Osteoblast (primary cell): ENCODE measurements around the gene KLHL21. TPM values are rescaled to one million over a fixed set of nuclear protein-coding genes. Genes with fewer than 3 reads are reported as not detected.

ENCODE experiments used
- DNase-seq: peaks from one replicate; pipeline ENCODE4 v3.0.0; 2011; ENCODE audit warnings: low spot score, mixed read lengths; ENCODE audit not compliant: insufficient read length; ENCODE audit errors: missing footprints
- H2AFZ ChIP-seq: 2 replicates; pipeline ENCODE4 v1.6.0; 2011; ENCODE audit warnings: mild to moderate bottlenecking, low read length
- H3K27ac ChIP-seq: 2 replicates; pipeline ENCODE4 v1.5.1; 2011; ENCODE audit warnings: mild to moderate bottlenecking, low read depth, low read length, moderate library complexity
- H3K27me3 ChIP-seq: 2 replicates; pipeline ENCODE4 v1.6.0; 2012; ENCODE audit warnings: mild to moderate bottlenecking, control low read depth, inconsistent platforms, low read length, moderate library complexity; ENCODE audit not compliant: insufficient read depth
- H3K36me3 ChIP-seq: 2 replicates; pipeline ENCODE4 v1.5.1; 2011; ENCODE audit warnings: mild to moderate bottlenecking, low read length, control low read depth, moderate library complexity; ENCODE audit not compliant: insufficient read depth
- H3K4me1 ChIP-seq: 2 replicates; pipeline ENCODE4 v1.5.1; 2011; ENCODE audit warnings: mild to moderate bottlenecking, low read length, control low read depth, moderate library complexity; ENCODE audit not compliant: insufficient read depth
- H3K4me2 ChIP-seq: 2 replicates; pipeline ENCODE4 v1.6.0; 2011; ENCODE audit warnings: mild to moderate bottlenecking, low read length; ENCODE audit not compliant: insufficient read depth
- H3K4me3 ChIP-seq: fragments of 200-600 bp; sonication (generic); 3 replicates; pipeline ENCODE4 v1.5.1; 2012; ENCODE audit warnings: mild to moderate bottlenecking, low read length, inconsistent platforms; ENCODE audit not compliant: insufficient read depth
- H3K79me2 ChIP-seq: 2 replicates; pipeline ENCODE4 v1.6.0; 2012; ENCODE audit warnings: mild to moderate bottlenecking, low read length, control low read depth, inconsistent platforms; ENCODE audit not compliant: insufficient read depth
- H3K9me3 ChIP-seq: 2 replicates; pipeline ENCODE4 v1.5.1; 2011; ENCODE audit warnings: low read depth, low read length, control low read depth
- H4K20me1 ChIP-seq: 2 replicates; pipeline ENCODE4 v1.6.0; 2012; ENCODE audit warnings: mild to moderate bottlenecking, low read length, control low read depth; ENCODE audit not compliant: insufficient read depth
- total RNA-seq: library from RNA; depleted of rRNA; stranded (reverse); fragments of >200 nt; gene quantifications from 2 replicates; pipeline ENCODE4 v1.2.3, GENCODE V29; 2012
- TF ChIP-seq, protein P1 (sequence below): IDR thresholded peaks from 2 replicates; pipeline ENCODE4 v1.5.1; 2011; ENCODE audit warnings: mild to moderate bottlenecking, low read depth, low read length, moderate library complexity; ENCODE audit errors: extremely low read depth

Gene KLHL21
- total RNA-seq, 1 donor, result 86.1 TPM

DNA sequence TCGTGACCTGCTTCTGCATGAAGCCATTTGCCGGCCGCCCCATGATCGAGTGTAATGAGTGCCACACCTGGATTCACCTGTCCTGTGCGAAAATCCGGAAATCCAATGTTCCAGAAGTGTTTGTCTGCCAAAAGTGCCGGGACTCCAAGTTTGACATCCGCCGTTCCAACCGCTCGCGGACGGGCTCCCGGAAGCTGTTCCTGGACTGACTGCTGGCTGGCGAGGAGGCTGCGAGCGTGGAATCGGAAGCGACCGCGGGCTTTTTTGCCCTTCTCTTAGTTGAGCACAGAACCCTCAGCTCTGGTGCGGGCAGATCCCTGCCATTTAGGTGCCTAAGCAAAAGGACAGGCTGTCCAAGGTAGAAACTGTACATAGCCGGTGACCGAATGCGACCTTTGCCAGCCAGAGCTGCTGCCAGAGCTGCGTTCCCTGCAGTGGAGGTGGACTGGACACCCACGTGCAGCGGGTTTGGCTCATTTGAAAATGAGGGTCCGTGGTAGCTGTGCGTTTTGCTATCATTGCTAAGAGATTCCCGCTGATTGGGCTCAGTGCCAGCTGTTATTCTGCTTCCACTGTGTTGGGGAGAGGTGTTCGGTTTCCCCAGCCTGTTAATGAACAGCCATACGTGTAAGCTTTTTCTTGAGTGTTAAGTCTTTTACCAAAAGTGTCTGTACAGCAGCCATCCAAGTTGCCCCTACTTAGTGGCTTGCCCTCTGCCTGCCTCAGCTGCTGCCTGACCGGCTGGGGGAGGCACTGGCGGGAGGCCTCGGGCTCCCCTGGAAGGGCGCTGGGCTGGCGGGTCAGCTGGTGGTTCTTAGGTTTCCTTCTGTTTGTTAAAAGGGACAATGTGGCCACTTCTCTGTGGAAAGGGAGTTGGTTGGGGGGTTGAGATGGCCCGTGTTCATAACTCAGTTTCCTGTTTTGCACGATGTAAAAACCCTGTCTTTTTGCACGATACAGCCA is 19.0 kb upstream of the KLHL21 start:
- peak; percentile 87 for DNase-seq
- TF ChIP-seq, protein P1, sequence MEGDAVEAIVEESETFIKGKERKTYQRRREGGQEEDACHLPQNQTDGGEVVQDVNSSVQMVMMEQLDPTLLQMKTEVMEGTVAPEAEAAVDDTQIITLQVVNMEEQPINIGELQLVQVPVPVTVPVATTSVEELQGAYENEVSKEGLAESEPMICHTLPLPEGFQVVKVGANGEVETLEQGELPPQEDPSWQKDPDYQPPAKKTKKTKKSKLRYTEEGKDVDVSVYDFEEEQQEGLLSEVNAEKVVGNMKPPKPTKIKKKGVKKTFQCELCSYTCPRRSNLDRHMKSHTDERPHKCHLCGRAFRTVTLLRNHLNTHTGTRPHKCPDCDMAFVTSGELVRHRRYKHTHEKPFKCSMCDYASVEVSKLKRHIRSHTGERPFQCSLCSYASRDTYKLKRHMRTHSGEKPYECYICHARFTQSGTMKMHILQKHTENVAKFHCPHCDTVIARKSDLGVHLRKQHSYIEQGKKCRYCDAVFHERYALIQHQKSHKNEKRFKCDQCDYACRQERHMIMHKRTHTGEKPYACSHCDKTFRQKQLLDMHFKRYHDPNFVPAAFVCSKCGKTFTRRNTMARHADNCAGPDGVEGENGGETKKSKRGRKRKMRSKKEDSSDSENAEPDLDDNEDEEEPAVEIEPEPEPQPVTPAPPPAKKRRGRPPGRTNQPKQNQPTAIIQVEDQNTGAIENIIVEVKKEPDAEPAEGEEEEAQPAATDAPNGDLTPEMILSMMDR, result no peak
- Histone ChIP-seq H3K9me3 (no peaks in the 10 kb centered on the region), H3K36me3 (peaks cover 59% of the 10 kb centered on the region), H3K4me3 (no peak overlapping the region), H3K4me1 (peaks cover 9% of the 10 kb centered on the region), H3K27ac (no peak overlapping the region), H3K79me2 (peaks cover 84% of the 10 kb centered on the region), H3K4me2 (no peak overlapping the region), H3K27me3 (no peaks in the 10 kb centered on the region), H4K20me1 (peaks cover 60% of the 10 kb centered on the region), H2AFZ (no peak overlapping the region)

- Histone ChIP-seq H3K4me3 (no peak overlapping the region), H3K79me2 (peaks cover 91% of the 10 kb centered on the region)
These were observed 16.4 kb upstream of the KLHL21 start for GRCh38 chr1:6619045-6619444.

DNA sequence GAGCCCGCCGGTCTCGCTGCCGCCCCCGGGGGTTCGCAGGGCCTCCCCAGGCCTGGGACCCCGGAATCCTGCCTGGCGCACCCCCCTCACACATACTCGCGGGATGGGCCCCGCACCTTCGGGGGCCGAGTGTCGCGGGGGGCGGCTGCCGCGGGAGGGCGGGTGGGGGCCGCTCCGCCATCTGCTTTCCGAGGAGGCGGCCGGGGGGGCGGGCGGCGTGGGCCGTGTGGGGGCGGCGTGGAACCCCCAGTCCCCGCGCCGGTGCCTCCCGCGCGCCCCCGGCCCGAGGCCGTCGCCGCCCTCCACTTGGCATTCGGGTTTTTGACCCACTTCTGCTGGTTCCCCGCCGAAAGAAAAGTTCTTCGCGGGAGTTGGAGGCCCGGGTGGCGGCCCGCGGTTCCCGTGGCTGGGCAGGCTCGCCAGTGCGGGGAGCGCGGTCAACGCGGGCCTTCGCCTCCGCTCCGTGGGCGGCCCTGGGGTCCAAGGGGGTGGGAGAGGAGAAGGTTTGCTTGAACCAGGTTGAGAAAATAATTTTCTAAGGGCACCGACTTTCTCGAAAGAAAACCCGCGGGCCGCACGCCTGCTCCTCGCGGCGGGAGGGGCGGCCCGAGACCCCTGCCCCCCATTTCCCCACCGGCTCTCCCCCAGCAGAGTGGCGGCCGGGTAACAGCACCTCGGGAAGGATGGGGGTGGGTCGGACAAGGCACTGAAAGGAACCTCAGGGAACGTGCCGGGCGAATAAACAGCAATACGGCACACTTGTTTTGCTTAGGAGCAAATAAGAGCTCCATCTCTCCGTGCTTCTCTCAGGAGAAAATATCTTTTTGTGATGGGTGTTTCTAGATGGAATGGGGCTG is 12.5 kb upstream of the KLHL21 start:
- H3K27ac ChIP-seq, result no peak overlapping the region
- H3K79me2 ChIP-seq, result peaks cover 71% of the 10 kb centered on the region
- TF ChIP-seq, protein P1, result no peak
- no peaks in the 10 kb centered on the region for H3K9me3 ChIP-seq
- H3K4me1 ChIP-seq, result peaks cover 5% of the 10 kb centered on the region
- H3K27me3 ChIP-seq, result no peaks in the 10 kb centered on the region
- peak; percentile 85 for DNase-seq
- no peak overlapping the region for H2AFZ ChIP-seq
- peaks cover 38% of the 10 kb centered on the region for H4K20me1 ChIP-seq
- H3K4me3 ChIP-seq, result peak overlapping the region; percentile 96
- peak overlapping the region; percentile 88 for H3K4me2 ChIP-seq
- peaks cover 28% of the 10 kb centered on the region for H3K36me3 ChIP-seq

More at GRCh38 chr1:6619045-6619444, 16.4 kb upstream of the KLHL21 start:
- Histone ChIP-seq H3K27ac (no peak overlapping the region), H3K27me3 (no peaks in the 10 kb centered on the region), H3K36me3 (peaks cover 63% of the 10 kb centered on the region), H3K4me2 (no peak overlapping the region), H3K4me1 (no peaks in the 10 kb centered on the region), H2AFZ (no peak overlapping the region), H3K9me3 (no peaks in the 10 kb centered on the region), H4K20me1 (peaks cover 70% of the 10 kb centered on the region)
- no peak for DNase-seq
- TF ChIP-seq, protein P1, result no peak
